OCI-LY7 (cell line): ENCODE measurements around the gene TTLL5.

Experiments used
- CTCF ChIP-seq: fragments of 200-600 bp; sonication (generic); conservative IDR thresholded peaks from 2 replicates; pipeline ENCODE4 v1.5.1; 2014; ENCODE audit warnings: mild to moderate bottlenecking, antibody characterized with exemption, low read length, moderate library complexity, mixed read lengths
- EZH2phosphoT487 ChIP-seq: fragments of 200-600 bp; sonication (generic); IDR thresholded peaks from 2 replicates; pipeline ENCODE4 v1.6.1; 2018; ENCODE audit warnings: low read depth, borderline replicate concordance, mild to moderate bottlenecking, mixed run types, antibody characterized with exemption, low read length, moderate library complexity, mixed read lengths

DNA sequence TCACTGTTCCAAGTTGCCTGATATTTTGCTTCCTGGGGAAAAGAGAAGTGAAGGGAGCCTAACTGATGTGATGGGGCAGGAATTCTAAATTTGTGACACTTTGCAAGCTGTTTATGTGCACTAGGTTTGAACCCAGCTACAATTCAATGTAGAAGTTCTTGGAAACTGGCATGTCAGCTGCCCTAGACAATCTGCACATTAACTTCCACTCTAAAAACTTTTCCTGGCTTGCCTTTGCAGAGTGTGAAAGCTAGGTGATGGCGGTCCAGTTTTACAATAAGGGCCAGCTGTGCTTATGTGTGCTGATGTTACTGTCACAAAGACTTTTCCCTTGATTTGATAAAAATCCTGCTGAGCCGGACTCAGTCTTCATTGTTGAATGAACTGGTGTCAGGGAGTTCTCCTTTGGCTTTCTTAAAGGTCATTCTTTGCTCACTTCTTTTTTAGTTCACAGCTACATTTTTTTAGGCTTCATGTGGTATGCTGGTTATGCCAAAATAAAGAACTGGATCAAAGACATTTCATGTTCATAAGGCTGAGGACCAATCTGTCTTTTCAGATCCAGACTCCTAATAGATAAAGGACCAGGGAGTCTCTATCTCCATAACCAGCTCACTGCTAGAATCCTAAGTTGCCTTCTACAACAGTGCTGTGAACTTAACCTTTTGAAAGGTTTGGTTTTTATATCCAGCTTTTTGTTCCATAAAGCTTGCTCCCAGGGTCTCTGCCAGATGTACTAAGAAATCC lies 187.3 kb downstream of the TTLL5 start:
- no peak for TF ChIP-seq CTCF
- TF ChIP-seq EZH2phosphoT487: no peak
